ENCODE results near the gene MTFP1. TPM values are rescaled to one million over a fixed set of nuclear protein-coding genes. Genes with fewer than 3 reads are reported as not detected.
"Not testable (repeated sequence)": the region's sequence is repeated elsewhere in the genome, so short reads cannot be mapped to it uniquely, and the experiment has no call there.

MTFP1 gene
- total RNA-seq, 1 experiment from 2014 or later: 189 TPM

GRCh38 chr22:30438559-30438958 is 13.0 kb downstream of the MTFP1 start:
- in situ Hi-C loops (cut with HindIII; ENCODE audit: low pct_unique_long_range_greater_than_20kb, low sequenced_read_pairs): no loop called here
- no peak for DNase-seq (ENCODE audit: low read depth)

GRCh38 chr22:30439226-30439625 is 13.7 kb downstream of the MTFP1 start:
- in situ Hi-C loops (cut with HindIII; ENCODE audit: low pct_unique_long_range_greater_than_20kb, low sequenced_read_pairs): no loop called here
- DNase-seq (ENCODE audit: low read depth): no peak

GRCh38 chr22:30439836-30440235 is 14.3 kb downstream of the MTFP1 start:
- in situ Hi-C loops (cut with HindIII; ENCODE audit: low pct_unique_long_range_greater_than_20kb, low sequenced_read_pairs): no loop called here

GRCh38 chr22:30441088-30441487 is 15.5 kb downstream of the MTFP1 start:
- in situ Hi-C loops (cut with HindIII; ENCODE audit: low pct_unique_long_range_greater_than_20kb, low sequenced_read_pairs): no loop called here
- no peak for DNase-seq (ENCODE audit: low read depth)

More at GRCh38 chr22:30439836-30440235, 14.3 kb downstream of the MTFP1 start:
- no peak for DNase-seq (ENCODE audit: low read depth)

GRCh38 chr22:30444632-30445437 is 19.3 kb downstream of the MTFP1 start:
- DNase-seq (ENCODE audit: low read depth): peak; percentile 43
- in situ Hi-C loops (cut with HindIII; ENCODE audit: low pct_unique_long_range_greater_than_20kb, low sequenced_read_pairs): no loop called here

- no peak for DNase-seq (ENCODE audit: low read depth)
- in situ Hi-C loops (cut with HindIII; ENCODE audit: low pct_unique_long_range_greater_than_20kb, low sequenced_read_pairs): no loop called here
Measured at GRCh38 chr22:30445438-30446145, 20.0 kb downstream of the MTFP1 start.

- in situ Hi-C loops (cut with HindIII; ENCODE audit: low pct_unique_long_range_greater_than_20kb, low sequenced_read_pairs): no loop called here
Measured at GRCh38 chr22:30447656-30448055, 22.1 kb downstream of the MTFP1 start.

GRCh38 chr22:30451488-30451887 is 25.9 kb downstream of the MTFP1 start:
- DNase-seq (ENCODE audit: low read depth); in situ Hi-C loops (cut with HindIII; ENCODE audit: low pct_unique_long_range_greater_than_20kb, low sequenced_read_pairs): not testable (repeated sequence)

More at GRCh38 chr22:30447656-30448055, 22.1 kb downstream of the MTFP1 start:
- no peak for DNase-seq (ENCODE audit: low read depth)

- in situ Hi-C loops (cut with HindIII; ENCODE audit: low pct_unique_long_range_greater_than_20kb, low sequenced_read_pairs): no loop called here
- no peak for DNase-seq (ENCODE audit: low read depth)
Measured at GRCh38 chr22:30452861-30453260, 27.3 kb downstream of the MTFP1 start.

GRCh38 chr22:30453731-30454510 is 28.4 kb downstream of the MTFP1 start:
- in situ Hi-C loops (cut with HindIII; ENCODE audit: low pct_unique_long_range_greater_than_20kb, low sequenced_read_pairs): no loop called here
- DNase-seq (ENCODE audit: low read depth): no peak

- in situ Hi-C loops (cut with HindIII; ENCODE audit: low pct_unique_long_range_greater_than_20kb, low sequenced_read_pairs): no loop called here
- no peak for DNase-seq (ENCODE audit: low read depth)
Measured at GRCh38 chr22:30455075-30455840, 29.7 kb downstream of the MTFP1 start.

GRCh38 chr22:30457981-30458380 is 32.4 kb downstream of the MTFP1 start:
- no peak for DNase-seq (ENCODE audit: low read depth)
- in situ Hi-C loops (cut with HindIII; ENCODE audit: low pct_unique_long_range_greater_than_20kb, low sequenced_read_pairs): no loop called here

GRCh38 chr22:30459181-30460052 is 33.8 kb downstream of the MTFP1 start:
- peak; percentile 42 for DNase-seq (ENCODE audit: low read depth)
- in situ Hi-C loops (cut with HindIII; ENCODE audit: low pct_unique_long_range_greater_than_20kb, low sequenced_read_pairs): no loop called here

- in situ Hi-C loops (cut with HindIII; ENCODE audit: low pct_unique_long_range_greater_than_20kb, low sequenced_read_pairs): no loop called here
- DNase-seq (ENCODE audit: low read depth): no peak
Measured at GRCh38 chr22:30460147-30460546, 34.6 kb downstream of the MTFP1 start.

- in situ Hi-C loops (cut with HindIII; ENCODE audit: low pct_unique_long_range_greater_than_20kb, low sequenced_read_pairs); DNase-seq (ENCODE audit: low read depth): not testable (repeated sequence)
Measured at GRCh38 chr22:30460555-30460954, 35.0 kb downstream of the MTFP1 start.

- in situ Hi-C loops (cut with HindIII; ENCODE audit: low pct_unique_long_range_greater_than_20kb, low sequenced_read_pairs): no loop called here
- DNase-seq (ENCODE audit: low read depth): no peak
Measured at GRCh38 chr22:30469165-30469564, 43.6 kb downstream of the MTFP1 start.

- in situ Hi-C loops (cut with HindIII; ENCODE audit: low pct_unique_long_range_greater_than_20kb, low sequenced_read_pairs): no loop called here
- no peak for DNase-seq (ENCODE audit: low read depth)
Measured at GRCh38 chr22:30470655-30471054, 45.1 kb downstream of the MTFP1 start.
